ENCODE data around the gene MAP2K6. TPM values are rescaled to one million over a fixed set of nuclear protein-coding genes. Genes with fewer than 3 reads are reported as not detected.
A peak's percentile ranks its signal among the peaks of the same experiment; 100 is the strongest.

The MAP2K6 gene
- total RNA-seq, 1 experiment from 2014 or later, result 1.4 TPM

- no peak overlapping the region for H3K27ac ChIP-seq
- no peaks in the 10 kb centered on the region for H3K36me3 ChIP-seq
- H3K4me1 ChIP-seq (replicated peaks), result no peaks in the 10 kb centered on the region
- no peaks in the 10 kb centered on the region for H3K27me3 ChIP-seq (replicated peaks)
- DNase-seq (ENCODE audit: low read depth in 1 of 2, low spot score in 2 of 2), result no peak
- no peak overlapping the region for H3K4me3 ChIP-seq
- no peaks in the 10 kb centered on the region for H3K9me3 ChIP-seq (replicated peaks)
These were observed 113.5 kb downstream of the MAP2K6 start for GRCh38 chr17:69528035-69528434.

GRCh38 chr17:69533481-69534234, 119.2 kb downstream of the MAP2K6 start:
- Histone ChIP-seq H3K36me3 (no peaks in the 10 kb centered on the region), H3K9me3 (replicated peaks) (no peaks in the 10 kb centered on the region), H3K4me3 (no peak overlapping the region), H3K27me3 (replicated peaks) (no peaks in the 10 kb centered on the region), H3K27ac (no peak overlapping the region), H3K4me1 (replicated peaks) (no peaks in the 10 kb centered on the region)
- no peak for DNase-seq (ENCODE audit: low read depth in 1 of 2, low spot score in 2 of 2)

GRCh38 chr17:69534235-69534621, 119.7 kb downstream of the MAP2K6 start:
- no peak overlapping the region for H3K4me3 ChIP-seq
- H3K9me3 ChIP-seq (replicated peaks), result no peaks in the 10 kb centered on the region
- H3K27ac ChIP-seq, result no peak overlapping the region
- no peaks in the 10 kb centered on the region for H3K27me3 ChIP-seq (replicated peaks)
- peaks cover 3% of the 10 kb centered on the region for H3K4me1 ChIP-seq (replicated peaks)
- no peaks in the 10 kb centered on the region for H3K36me3 ChIP-seq
- DNase-seq (ENCODE audit: low read depth in 1 of 2, low spot score in 2 of 2), result no peak

- H3K4me3 ChIP-seq, result no peak overlapping the region
These were observed 120.6 kb downstream of the MAP2K6 start for GRCh38 chr17:69535016-69535570.

GRCh38 chr17:69538795-69539194, 124.3 kb downstream of the MAP2K6 start:
- Histone ChIP-seq H3K9me3 (replicated peaks) (no peaks in the 10 kb centered on the region), H3K4me1 (replicated peaks) (peaks cover 16% of the 10 kb centered on the region), H3K27ac (no peak overlapping the region), H3K36me3 (no peaks in the 10 kb centered on the region), H3K27me3 (replicated peaks) (no peaks in the 10 kb centered on the region), H3K4me3 (no peak overlapping the region)
- no peak for DNase-seq (ENCODE audit: low read depth in 1 of 2, low spot score in 2 of 2)

More at GRCh38 chr17:69535016-69535570, 120.6 kb downstream of the MAP2K6 start:
- Histone ChIP-seq H3K9me3 (replicated peaks) (no peaks in the 10 kb centered on the region), H3K27me3 (replicated peaks) (no peaks in the 10 kb centered on the region), H3K27ac (no peak overlapping the region), H3K4me1 (replicated peaks) (peaks cover 10% of the 10 kb centered on the region), H3K36me3 (no peaks in the 10 kb centered on the region)
- DNase-seq (ENCODE audit: low read depth in 1 of 2, low spot score in 2 of 2), result no peak

GRCh38 chr17:69539274-69539673, 124.8 kb downstream of the MAP2K6 start:
- Histone ChIP-seq H3K36me3 (no peaks in the 10 kb centered on the region), H3K9me3 (replicated peaks) (no peaks in the 10 kb centered on the region), H3K4me1 (replicated peaks) (peaks cover 16% of the 10 kb centered on the region), H3K27me3 (replicated peaks) (no peaks in the 10 kb centered on the region), H3K4me3 (no peak overlapping the region), H3K27ac (peak overlapping the region; percentile 23)
- peak in 1 of 2 experiments; percentile 19 for DNase-seq (ENCODE audit: low read depth in 1 of 2, low spot score in 2 of 2)

- no peaks in the 10 kb centered on the region for H3K27me3 ChIP-seq (replicated peaks)
- peak overlapping the region; percentile 23 for H3K27ac ChIP-seq
- H3K4me3 ChIP-seq, result no peak overlapping the region
- H3K4me1 ChIP-seq (replicated peaks), result peaks cover 16% of the 10 kb centered on the region
- H3K9me3 ChIP-seq (replicated peaks), result no peaks in the 10 kb centered on the region
- peak; percentile 53 to 87 for DNase-seq (ENCODE audit: low read depth in 1 of 2, low spot score in 2 of 2)
- no peaks in the 10 kb centered on the region for H3K36me3 ChIP-seq
These were observed 125.4 kb downstream of the MAP2K6 start for GRCh38 chr17:69539781-69540319.

GRCh38 chr17:69540356-69540755, 125.9 kb downstream of the MAP2K6 start:
- Histone ChIP-seq H3K27me3 (replicated peaks) (no peaks in the 10 kb centered on the region), H3K27ac (peak overlapping the region; percentile 23), H3K4me3 (no peak overlapping the region), H3K9me3 (replicated peaks) (no peaks in the 10 kb centered on the region), H3K4me1 (replicated peaks) (peaks cover 16% of the 10 kb centered on the region), H3K36me3 (no peaks in the 10 kb centered on the region)
- DNase-seq (ENCODE audit: low read depth in 1 of 2, low spot score in 2 of 2), result no peak

GRCh38 chr17:69547230-69547629, 132.7 kb downstream of the MAP2K6 start:
- Histone ChIP-seq H3K4me3 (no peak overlapping the region), H3K27ac (no peak overlapping the region), H3K27me3 (replicated peaks) (no peaks in the 10 kb centered on the region), H3K36me3 (no peaks in the 10 kb centered on the region), H3K4me1 (replicated peaks) (no peaks in the 10 kb centered on the region), H3K9me3 (replicated peaks) (no peaks in the 10 kb centered on the region)
- no peak for DNase-seq (ENCODE audit: low read depth in 1 of 2, low spot score in 2 of 2)

- H3K4me3 ChIP-seq, result no peak overlapping the region
- no peaks in the 10 kb centered on the region for H3K36me3 ChIP-seq
- DNase-seq (ENCODE audit: low read depth in 1 of 2, low spot score in 2 of 2), result no peak
- no peaks in the 10 kb centered on the region for H3K4me1 ChIP-seq (replicated peaks)
- no peaks in the 10 kb centered on the region; the same call in 1 of the 2 replicates for H3K9me3 ChIP-seq (replicated peaks)
- no peaks in the 10 kb centered on the region for H3K27me3 ChIP-seq (replicated peaks)
- H3K27ac ChIP-seq, result no peak overlapping the region
These were observed 133.4 kb downstream of the MAP2K6 start for GRCh38 chr17:69547947-69548346.

GRCh38 chr17:69551212-69552010, 136.9 kb downstream of the MAP2K6 start:
- Histone ChIP-seq H3K36me3 (no peaks in the 10 kb centered on the region), H3K27me3 (replicated peaks) (no peaks in the 10 kb centered on the region)
- DNase-seq (ENCODE audit: low read depth in 1 of 2, low spot score in 2 of 2), result no peak

GRCh38 chr17:69552986-69553667, 138.6 kb downstream of the MAP2K6 start:
- H3K4me3 ChIP-seq, result no peak overlapping the region

More at GRCh38 chr17:69551212-69552010, 136.9 kb downstream of the MAP2K6 start:
- no peaks in the 10 kb centered on the region for H3K4me1 ChIP-seq (replicated peaks)
- no peak overlapping the region for H3K4me3 ChIP-seq
- H3K27ac ChIP-seq, result no peak overlapping the region
- no peaks in the 10 kb centered on the region; the same call in 1 of the 2 replicates for H3K9me3 ChIP-seq (replicated peaks)

GRCh38 chr17:69555056-69555455, 140.6 kb downstream of the MAP2K6 start:
- H3K27ac ChIP-seq, result no peak overlapping the region
- DNase-seq (ENCODE audit: low read depth in 1 of 2, low spot score in 2 of 2), result no peak
- no peaks in the 10 kb centered on the region for H3K4me1 ChIP-seq (replicated peaks)
- no peaks in the 10 kb centered on the region; the same call in 1 of the 2 replicates for H3K9me3 ChIP-seq (replicated peaks)
- H3K36me3 ChIP-seq, result no peaks in the 10 kb centered on the region
- H3K4me3 ChIP-seq, result no peak overlapping the region
- no peaks in the 10 kb centered on the region for H3K27me3 ChIP-seq (replicated peaks)

More at GRCh38 chr17:69552986-69553667, 138.6 kb downstream of the MAP2K6 start:
- no peaks in the 10 kb centered on the region for H3K36me3 ChIP-seq
- no peaks in the 10 kb centered on the region for H3K27me3 ChIP-seq (replicated peaks)
- no peak overlapping the region for H3K27ac ChIP-seq
- DNase-seq (ENCODE audit: low read depth in 1 of 2, low spot score in 2 of 2), result no peak
- H3K9me3 ChIP-seq (replicated peaks), result no peaks in the 10 kb centered on the region; the same call in 1 of the 2 replicates
- no peaks in the 10 kb centered on the region for H3K4me1 ChIP-seq (replicated peaks)

Measured in SJSA1 (cell line).